Skeletal muscle tissue (tissue), 4 donors: ENCODE measurements around the gene TSPEAR. TPM values are rescaled to one million over a fixed set of nuclear protein-coding genes. Genes with fewer than 3 reads are reported as not detected.
"Not testable (repeated sequence)": the region's sequence is repeated elsewhere in the genome, so short reads cannot be mapped to it uniquely, and the experiment has no call there.

Experiments used
- H3K27ac ChIP-seq: one replicate; pipeline ENCODE4 v1.7.0; 2013; ENCODE audit warnings: mild to moderate bottlenecking, low read depth, low read length, inconsistent platforms
- H3K27me3 ChIP-seq, 3 donors: one replicate each; pipeline ENCODE4 v1.7.0; 2013; ENCODE audit warnings: low read length in 3 of 3; ENCODE audit not compliant: control insufficient read depth in 3 of 3, insufficient read depth in 3 of 3
- H3K36me3 ChIP-seq, 3 donors: one replicate each; pipeline ENCODE4 v1.7.0; 2013; ENCODE audit warnings: low read length in 3 of 3; ENCODE audit not compliant: control insufficient read depth in 3 of 3, insufficient read depth in 3 of 3
- H3K4me1 ChIP-seq, 3 donors: one replicate each; pipeline ENCODE4 v1.7.0; 2013; ENCODE audit warnings: low read length in 3 of 3, mild to moderate bottlenecking in 3 of 3; ENCODE audit not compliant: control insufficient read depth in 3 of 3, insufficient read depth in 3 of 3
- H3K4me3 ChIP-seq, 3 donors: one replicate each; pipeline ENCODE4 v1.7.0; 2013; ENCODE audit warnings: low read length in 3 of 3
- H3K9ac ChIP-seq, 3 donors: one replicate each; pipeline ENCODE4 v1.7.0; 2013; ENCODE audit warnings: low read length in 3 of 3, mild to moderate bottlenecking in 3 of 3, moderate library complexity in 2 of 3, low read depth in 1 of 3
- H3K9me3 ChIP-seq, 3 donors: one replicate each; pipeline ENCODE4 v1.7.0; 2013; ENCODE audit warnings: low read length in 3 of 3; ENCODE audit not compliant: control insufficient read depth in 3 of 3
- total RNA-seq: library from RNA; depleted of rRNA; stranded (reverse); fragments of >200 nt; gene quantifications from one replicate; pipeline ENCODE4 v1.2.3, GENCODE V29; 2014
- donor health status: Osteomylitis.

TSPEAR gene
- total RNA-seq, 1 donor from 2014 or later, result not detected

GRCh38 chr21:44648557-44649311, 62.6 kb downstream of the TSPEAR start:
- Histone ChIP-seq H3K9ac (no peak overlapping the region), H3K9me3 (peaks cover 0 to 4% (median 0%) of the 10 kb centered on the region in 3 donors), H3K27ac (no peak overlapping the region), H3K4me1 (no peaks in the 10 kb centered on the region), H3K36me3 (no peaks in the 10 kb centered on the region), H3K27me3 (peaks cover 18 to 29% (median 28%) of the 10 kb centered on the region in 3 donors), H3K4me3 (no peak overlapping the region)

DNA sequence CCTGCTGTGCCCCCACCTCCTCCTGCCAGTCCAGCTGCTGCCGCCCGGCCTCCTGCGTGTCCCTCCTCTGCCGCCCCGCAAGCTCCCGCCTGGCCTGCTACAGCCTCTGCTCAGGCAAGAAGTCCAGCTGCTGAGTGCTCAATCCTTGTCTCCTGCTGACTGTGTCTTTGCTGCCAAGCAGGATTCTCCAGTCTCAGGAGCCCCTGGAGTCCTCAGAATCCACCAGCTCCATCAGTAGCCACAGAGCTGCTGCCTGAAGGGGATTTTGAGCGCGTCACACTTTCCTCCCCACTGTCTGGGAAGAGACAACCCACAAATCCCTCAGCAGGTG, 64.2 kb downstream of the TSPEAR start:
- Histone ChIP-seq H3K27ac (no peak overlapping the region), H3K4me1 (no peaks in the 10 kb centered on the region), H3K27me3 (peaks cover 18 to 27% (median 26%) of the 10 kb centered on the region in 3 donors), H3K9me3 (peaks cover 0 to 4% (median 0%) of the 10 kb centered on the region in 3 donors), H3K4me3 (no peak overlapping the region), H3K36me3 (no peaks in the 10 kb centered on the region), H3K9ac (no peak overlapping the region)

- not testable (repeated sequence) for H3K9me3 ChIP-seq, H3K4me1 ChIP-seq, H3K4me3 ChIP-seq, H3K9ac ChIP-seq, H3K27ac ChIP-seq, H3K36me3 ChIP-seq
- H3K27me3 ChIP-seq, result peaks cover 18 to 27% (median 26%) of the 10 kb centered on the region in 3 donors
Observed at GRCh38 chr21:44646366-44647221, 64.8 kb downstream of the TSPEAR start, which contains the start of gene KRTAP10-11. Gene KRTAP10-11, plus strand, starts transcription at chr21:44646414. Its CDS starts 45 bp downstream, at chr21:44646459.

GRCh38 chr21:44644878-44645277, 66.5 kb downstream of the TSPEAR start:
- H3K27me3 ChIP-seq, result peaks cover 19 to 35% (median 29%) of the 10 kb centered on the region in 3 donors
- H3K4me3 ChIP-seq, result no peak overlapping the region
- H3K27ac ChIP-seq, result no peak overlapping the region
- H3K9me3 ChIP-seq, result peaks cover 0 to 7% (median 6%) of the 10 kb centered on the region in 3 donors
- H3K9ac ChIP-seq, result no peak overlapping the region
- no peaks in the 10 kb centered on the region for H3K36me3 ChIP-seq
- H3K4me1 ChIP-seq, result no peaks in the 10 kb centered on the region

GRCh38 chr21:44643741-44644310, 67.5 kb downstream of the TSPEAR start:
- Histone ChIP-seq H3K36me3 (no peaks in the 10 kb centered on the region), H3K27ac (no peak overlapping the region), H3K4me1 (no peaks in the 10 kb centered on the region), H3K9me3 (peaks cover 0 to 7% (median 6%) of the 10 kb centered on the region in 3 donors), H3K9ac (no peak overlapping the region), H3K4me3 (no peak overlapping the region), H3K27me3 (peaks cover 20 to 34% (median 34%) of the 10 kb centered on the region in 3 donors)

- Histone ChIP-seq H3K36me3 (no peaks in the 10 kb centered on the region), H3K9ac (no peak overlapping the region), H3K27me3 (peaks cover 13 to 33% (median 32%) of the 10 kb centered on the region in 3 donors), H3K27ac (no peak overlapping the region), H3K4me3 (no peak overlapping the region), H3K9me3 (peaks cover 0 to 7% (median 6%) of the 10 kb centered on the region in 3 donors), H3K4me1 (no peaks in the 10 kb centered on the region)
Observed at GRCh38 chr21:44640761-44641160, 70.6 kb downstream of the TSPEAR start.

DNA sequence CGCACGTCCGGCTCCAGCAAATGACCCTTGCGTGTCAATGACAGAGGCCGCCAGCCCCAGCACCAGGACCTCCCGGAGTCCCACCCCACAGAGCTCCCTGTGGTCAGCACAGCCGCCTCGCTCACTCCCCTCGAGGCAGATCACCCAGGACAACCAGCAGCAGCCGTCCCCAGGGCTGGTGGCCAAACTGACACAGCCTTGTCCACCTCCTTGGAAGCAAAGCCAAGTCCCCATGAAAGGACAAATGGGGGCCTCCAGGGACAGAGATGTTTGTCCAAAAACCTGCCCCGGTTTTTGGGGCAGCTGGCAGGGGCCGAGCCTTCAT, 72.1 kb downstream of the TSPEAR start:
- no peak overlapping the region for H3K4me3 ChIP-seq
- peaks cover 13 to 36% (median 33%) of the 10 kb centered on the region in 3 donors for H3K27me3 ChIP-seq
- no peak overlapping the region for H3K9ac ChIP-seq
- H3K9me3 ChIP-seq, result peaks cover 0 to 7% (median 6%) of the 10 kb centered on the region in 3 donors
- no peak overlapping the region for H3K27ac ChIP-seq
- H3K4me1 ChIP-seq, result no peaks in the 10 kb centered on the region
- no peaks in the 10 kb centered on the region for H3K36me3 ChIP-seq

DNA sequence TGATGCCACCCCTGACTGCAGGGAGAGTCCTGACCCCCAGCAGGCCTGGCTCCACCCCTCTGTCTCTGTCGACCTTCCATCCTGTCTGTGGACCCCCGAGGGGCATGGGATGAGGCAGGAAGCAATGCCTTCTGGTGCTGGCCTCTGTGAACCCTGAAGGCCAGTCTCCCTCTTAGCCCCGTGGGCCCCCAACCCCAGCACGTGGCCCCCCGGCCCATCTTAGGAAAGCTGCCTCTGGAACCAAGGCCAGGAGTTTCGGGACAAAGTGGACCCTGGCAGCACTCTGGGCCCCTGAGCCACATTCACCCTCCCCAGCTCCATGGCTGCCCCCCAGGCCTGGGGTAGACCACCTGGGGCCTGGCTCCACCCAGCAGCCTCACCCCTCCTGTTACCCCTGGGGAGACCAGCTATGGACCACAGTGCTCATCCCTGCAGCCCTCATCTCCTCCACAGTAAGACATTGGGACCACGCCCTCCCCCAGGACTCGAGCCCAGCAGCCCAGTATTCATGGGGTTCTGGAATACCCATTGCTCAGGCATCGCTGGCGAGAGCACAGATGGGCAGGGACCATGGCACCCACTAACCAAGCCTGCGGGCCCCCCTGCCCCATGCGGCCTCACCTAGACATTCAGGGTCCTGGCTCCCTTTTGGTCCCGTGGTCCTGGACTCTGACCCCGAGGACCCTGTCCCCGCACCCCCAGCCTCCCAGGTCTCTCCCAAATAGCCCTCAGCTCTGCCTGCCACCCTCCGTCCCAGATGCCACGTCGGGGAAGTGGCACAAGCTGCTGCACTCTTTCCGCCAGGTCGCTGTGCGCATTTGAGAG, 72.7 kb downstream of the TSPEAR start:
- not testable (repeated sequence) for H3K4me1 ChIP-seq, H3K9me3 ChIP-seq, H3K4me3 ChIP-seq, H3K27ac ChIP-seq, H3K9ac ChIP-seq, H3K36me3 ChIP-seq
- H3K27me3 ChIP-seq, result peaks cover 13 to 36% (median 30%) of the 10 kb centered on the region in 3 donors

GRCh38 chr21:44637851-44638348, 73.5 kb downstream of the TSPEAR start:
- H3K36me3 ChIP-seq, result not testable (repeated sequence)

More at GRCh38 chr21:44637851-44638348, 73.5 kb downstream of the TSPEAR start:
- H3K27me3 ChIP-seq, result peaks cover 13 to 36% (median 30%) of the 10 kb centered on the region in 3 donors
- not testable (repeated sequence) for H3K4me1 ChIP-seq, H3K9me3 ChIP-seq, H3K9ac ChIP-seq, H3K4me3 ChIP-seq, H3K27ac ChIP-seq
